ENCODE results near the gene CHCHD6.
A peak's percentile ranks its signal among the peaks of the same experiment; 100 is the strongest.

CHCHD6 gene

GRCh38 chr3:126963261-126964190 is 259.5 kb downstream of the CHCHD6 start:
- no peak for DNase-seq

- DNase-seq, result no peak
Observed at GRCh38 chr3:126964261-126964660, 260.2 kb downstream of the CHCHD6 start.

GRCh38 chr3:126964950-126965349 is 260.9 kb downstream of the CHCHD6 start:
- no peak for DNase-seq

GRCh38 chr3:126965526-126966080 is 261.6 kb downstream of the CHCHD6 start:
- no peak for DNase-seq

GRCh38 chr3:126967386-126967785 is 263.3 kb downstream of the CHCHD6 start:
- no peak for DNase-seq

GRCh38 chr3:126968391-126969390 is 264.7 kb downstream of the CHCHD6 start:
- no peak for DNase-seq

GRCh38 chr3:126969586-126969985 is 265.5 kb downstream of the CHCHD6 start:
- no peak for DNase-seq

GRCh38 chr3:126970101-126970500 is 266.1 kb downstream of the CHCHD6 start:
- DNase-seq, result no peak

- no peak for DNase-seq
Observed at GRCh38 chr3:126970921-126971320, 266.9 kb downstream of the CHCHD6 start.

- DNase-seq, result no peak
Observed at GRCh38 chr3:126971891-126972351, 267.9 kb downstream of the CHCHD6 start.

- no peak for DNase-seq
Observed at GRCh38 chr3:126972866-126973265, 268.8 kb downstream of the CHCHD6 start.

GRCh38 chr3:126973814-126974213 is 269.8 kb downstream of the CHCHD6 start:
- DNase-seq, result no peak

GRCh38 chr3:126974756-126975155 is 270.7 kb downstream of the CHCHD6 start:
- no peak for DNase-seq

GRCh38 chr3:126976906-126977305 is 272.9 kb downstream of the CHCHD6 start:
- no peak for DNase-seq

- DNase-seq, result no peak
Observed at GRCh38 chr3:126977821-126978220, 273.8 kb downstream of the CHCHD6 start.

GRCh38 chr3:126978291-126978690 is 274.3 kb downstream of the CHCHD6 start:
- DNase-seq, result no peak

- DNase-seq, result no peak
Observed at GRCh38 chr3:126979046-126979628, 275.1 kb downstream of the CHCHD6 start.

- no peak for DNase-seq
Observed at GRCh38 chr3:126980266-126980811, 276.3 kb downstream of the CHCHD6 start.

GRCh38 chr3:126982126-126982470 is 278.1 kb downstream of the CHCHD6 start:
- DNase-seq, result peak; percentile 41

- DNase-seq, result peak; percentile 78 to 81
Observed at GRCh38 chr3:126982471-126983175, 278.6 kb downstream of the CHCHD6 start, which contains the start of gene PLXNA1. Gene PLXNA1 (plus strand): TSS chr3:126983115. CDS start chr3:126988594, 5,479 bp downstream.

GRCh38 chr3:126983276-126983652 is 279.2 kb downstream of the CHCHD6 start:
- no peak for DNase-seq

Measured in stimulated activated CD4-positive, alpha-beta T cell treated with anti-CD3 and anti-CD28 coated beads, Interleukin-2, amount 100 ng/mL, for 48 hours (primary cell).